Erythroblast (primary cell): ENCODE results near the gene SGSH.
A peak's percentile ranks its signal among the peaks of the same experiment; 100 is the strongest.

Experiments
- DNase-seq, 2 experiments: peaks; one replicate each; lab custom pipeline; 2025; lab: John Stamatoyannopoulos, UW
- GATA1 ChIP-seq: IDR thresholded peaks from 2 replicates; pipeline ENCODE4 v1.6.1; 2011; ENCODE audit warnings: low read depth, mild to moderate bottlenecking, control low read depth, low read length, moderate library complexity
- POLR2A ChIP-seq: IDR thresholded peaks from 2 replicates; pipeline ENCODE4 v1.6.1; 2011; ENCODE audit warnings: mild to moderate bottlenecking, low read length

SGSH gene

DNA sequence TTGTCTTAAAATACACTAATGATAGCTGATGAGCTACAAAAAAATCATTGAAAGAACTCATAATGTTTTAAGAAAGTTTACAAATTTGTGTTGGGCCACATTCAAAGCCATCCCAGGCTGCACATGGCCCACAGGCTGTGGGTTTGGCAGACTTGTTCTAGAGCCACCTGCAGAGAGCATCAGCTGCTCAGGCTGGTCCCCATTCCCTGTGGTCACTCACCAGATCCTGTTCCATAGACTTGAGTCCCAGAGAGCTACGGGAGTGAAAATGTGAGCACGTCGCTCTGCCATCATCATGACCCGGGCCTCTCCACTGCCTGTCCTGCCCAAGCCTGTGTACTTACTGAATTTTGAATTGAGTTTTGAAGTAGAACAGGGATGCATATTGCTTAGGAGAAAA is 7.0 kb upstream of the SGSH start:
- no peak for TF ChIP-seq POLR2A
- no peak for TF ChIP-seq GATA1
- DNase-seq = no peak

DNA sequence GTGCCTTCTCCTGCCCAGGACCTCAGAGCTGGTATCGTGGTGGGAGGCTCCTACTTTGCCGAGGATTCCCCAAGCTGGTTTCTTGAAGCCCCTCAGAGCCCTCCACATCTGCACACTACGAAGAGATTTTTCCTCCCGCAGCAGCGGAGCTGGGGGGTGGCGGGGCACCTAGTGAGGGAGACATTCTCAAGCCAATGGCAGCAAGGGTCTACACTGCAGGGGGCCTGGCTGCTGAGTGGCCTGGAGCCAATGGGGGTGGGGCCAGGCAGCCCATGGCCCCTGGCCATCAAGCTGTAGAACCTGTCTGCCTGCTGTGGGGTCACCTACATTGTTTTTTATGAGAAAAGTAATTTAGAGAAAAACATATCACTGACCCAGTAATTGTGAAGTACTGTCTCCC is 5.1 kb upstream of the SGSH start:
- no peak for DNase-seq
- no peak for TF ChIP-seq GATA1

DNA sequence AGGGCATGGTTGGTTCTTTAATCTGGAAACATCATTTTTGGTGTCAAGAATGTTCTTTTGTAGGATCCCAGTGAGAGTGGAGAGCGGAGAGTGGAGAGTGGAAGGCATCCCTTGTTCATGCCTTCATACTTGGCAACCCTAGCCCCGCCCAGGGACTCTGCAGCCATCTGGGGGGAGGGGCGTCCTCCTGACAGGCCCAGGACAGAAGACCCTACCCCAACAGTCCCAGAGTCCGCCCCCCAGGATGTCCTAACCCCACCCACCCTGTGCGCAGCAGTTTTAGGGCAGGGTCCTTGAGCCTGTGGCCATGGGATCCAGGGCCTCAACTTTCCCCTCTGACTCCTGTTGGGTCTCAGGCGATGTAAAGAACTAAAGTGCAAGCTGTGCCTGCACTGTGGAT is 4.5 kb upstream of the SGSH start:
- no peak for DNase-seq
- no peak for TF ChIP-seq POLR2A
- no peak for TF ChIP-seq GATA1

DNA sequence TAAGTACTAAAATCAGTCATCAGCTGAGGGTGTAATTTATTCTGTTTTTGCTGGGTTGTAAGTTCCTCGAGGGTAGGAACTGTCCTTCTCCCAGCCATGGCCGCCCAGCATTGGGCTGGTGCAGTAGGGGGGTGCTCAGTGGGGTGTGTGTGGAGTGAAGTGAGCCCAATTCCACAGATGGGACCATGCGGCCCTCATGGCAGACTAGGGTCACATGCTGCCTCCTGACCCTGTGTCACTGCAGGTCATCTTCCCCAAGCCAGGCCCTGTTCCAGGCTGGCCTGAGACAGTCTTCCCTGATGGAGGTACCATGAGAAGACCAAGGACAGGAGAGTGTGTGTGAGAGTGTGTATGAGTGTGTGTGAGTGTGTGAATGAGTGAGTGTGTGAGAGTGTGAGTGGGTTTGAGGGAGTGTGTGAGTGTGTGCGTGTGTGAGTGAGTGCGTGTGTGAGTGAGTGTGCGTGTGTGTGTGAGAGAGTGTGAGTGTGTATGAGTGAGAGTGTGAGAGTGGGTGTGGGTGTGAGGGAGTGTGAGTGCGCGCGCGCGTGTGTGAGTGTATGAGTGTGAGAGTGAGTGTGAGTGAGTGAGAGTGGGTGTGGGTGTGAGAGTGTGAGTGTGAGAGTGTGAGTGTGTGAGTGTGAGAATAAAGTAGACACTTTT is 3.8 kb upstream of the SGSH start:
- DNase-seq = no peak
- no peak for TF ChIP-seq GATA1

DNA sequence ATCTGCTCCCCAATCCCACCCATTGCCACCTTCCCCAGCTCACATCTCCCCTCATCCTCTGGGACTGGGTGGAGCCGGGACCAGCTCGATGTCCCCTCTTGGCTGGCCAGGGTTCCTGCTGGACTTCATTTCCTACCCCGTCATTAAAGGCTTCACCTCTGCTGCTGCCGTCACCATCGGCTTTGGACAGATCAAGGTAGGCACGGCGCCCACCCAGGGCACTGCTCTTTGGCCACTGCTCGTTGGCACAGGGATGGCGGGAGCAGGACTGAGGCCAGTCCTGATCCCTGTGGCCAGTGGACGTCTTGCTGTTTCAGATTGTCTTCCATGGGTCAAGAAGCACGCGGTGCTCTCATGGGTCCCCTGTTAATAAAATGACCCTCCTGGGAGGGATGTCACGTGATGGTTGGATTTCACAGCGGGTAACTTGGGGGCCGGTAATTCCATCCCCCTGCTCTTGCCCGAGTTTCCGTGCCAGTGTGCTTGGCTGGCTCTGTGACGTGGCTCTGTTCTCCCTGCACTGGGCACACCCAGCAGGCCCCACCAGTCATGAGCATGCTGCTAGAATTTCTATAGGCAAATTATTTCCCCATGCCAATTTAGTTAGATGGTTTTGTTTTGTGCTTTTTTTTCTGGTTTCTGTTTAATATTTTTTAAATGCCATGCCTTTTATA is 3.1 kb upstream of the SGSH start:
- no peak for TF ChIP-seq POLR2A
- no peak for TF ChIP-seq GATA1
- DNase-seq = no peak

DNA sequence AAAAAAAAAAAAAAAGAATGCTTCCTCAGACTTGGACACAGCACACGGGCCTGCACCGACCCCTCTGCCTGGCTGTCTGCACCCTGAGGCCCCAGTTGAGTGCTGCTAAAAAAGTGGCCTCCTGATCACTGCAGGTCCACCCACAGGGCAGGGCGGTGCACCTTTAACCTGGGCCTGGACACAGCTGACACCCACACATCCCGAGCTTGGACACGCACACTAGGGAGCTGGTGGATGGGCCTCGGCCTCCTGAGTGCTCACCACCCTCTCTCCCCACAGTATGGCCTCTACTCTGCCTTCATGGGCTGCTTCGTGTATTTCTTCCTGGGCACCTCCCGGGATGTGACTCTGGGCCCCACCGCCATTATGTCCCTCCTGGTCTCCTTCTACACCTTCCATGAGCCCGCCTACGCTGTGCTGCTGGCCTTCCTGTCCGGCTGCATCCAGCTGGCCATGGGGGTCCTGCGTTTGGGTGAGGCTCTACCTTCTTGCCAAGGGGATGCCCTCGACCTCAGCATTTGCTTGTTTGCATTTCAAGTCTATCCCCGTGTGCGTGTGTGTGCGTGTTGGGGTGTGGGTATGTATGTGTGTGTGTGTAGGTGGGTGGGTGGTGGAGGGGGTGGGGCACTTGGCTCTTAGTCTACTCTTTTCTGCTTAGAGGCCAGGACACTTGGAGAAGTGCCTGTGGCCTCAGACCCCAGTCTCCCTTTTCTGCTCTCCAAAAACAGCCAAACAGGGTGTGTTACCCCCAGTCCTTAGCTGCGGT is 2.4 kb upstream of the SGSH start:
- no peak for DNase-seq
- TF ChIP-seq POLR2A (no peak), GATA1 (no peak)

DNA sequence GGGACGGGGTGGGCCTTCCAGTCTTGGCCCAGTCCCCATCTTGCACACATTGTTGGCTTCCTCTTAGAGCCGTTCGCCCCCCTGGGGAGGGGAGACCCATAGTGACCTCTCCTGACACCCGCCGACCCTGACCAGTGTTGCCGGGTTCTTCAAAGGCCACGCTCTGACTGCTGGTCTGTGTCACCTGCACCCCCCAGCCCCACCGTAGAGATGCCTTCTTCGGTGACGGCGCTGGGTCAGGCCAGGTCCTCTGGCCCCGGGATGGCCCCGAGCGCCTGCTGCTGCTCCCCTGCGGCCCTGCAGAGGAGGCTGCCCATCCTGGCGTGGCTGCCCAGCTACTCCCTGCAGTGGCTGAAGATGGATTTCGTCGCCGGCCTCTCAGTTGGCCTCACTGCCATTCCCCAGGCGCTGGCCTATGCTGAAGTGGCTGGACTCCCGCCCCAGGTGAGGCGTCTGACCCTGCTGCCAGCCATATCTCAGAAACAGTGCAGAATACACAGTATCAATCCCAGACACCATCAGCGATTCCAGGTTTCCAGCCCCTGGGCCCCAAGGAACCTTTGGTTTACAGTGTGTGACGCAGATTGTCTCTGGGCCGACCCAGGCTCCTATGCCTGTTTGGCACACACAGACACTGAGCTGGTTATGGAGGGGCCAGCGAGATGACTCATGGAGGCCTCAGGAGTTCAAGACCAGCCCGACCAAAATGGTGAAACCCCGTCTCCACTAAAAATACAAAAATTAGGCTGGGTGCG is 1.4 kb upstream of the SGSH start:
- TF ChIP-seq POLR2A (no peak), GATA1 (no peak)
- DNase-seq = no peak

DNA sequence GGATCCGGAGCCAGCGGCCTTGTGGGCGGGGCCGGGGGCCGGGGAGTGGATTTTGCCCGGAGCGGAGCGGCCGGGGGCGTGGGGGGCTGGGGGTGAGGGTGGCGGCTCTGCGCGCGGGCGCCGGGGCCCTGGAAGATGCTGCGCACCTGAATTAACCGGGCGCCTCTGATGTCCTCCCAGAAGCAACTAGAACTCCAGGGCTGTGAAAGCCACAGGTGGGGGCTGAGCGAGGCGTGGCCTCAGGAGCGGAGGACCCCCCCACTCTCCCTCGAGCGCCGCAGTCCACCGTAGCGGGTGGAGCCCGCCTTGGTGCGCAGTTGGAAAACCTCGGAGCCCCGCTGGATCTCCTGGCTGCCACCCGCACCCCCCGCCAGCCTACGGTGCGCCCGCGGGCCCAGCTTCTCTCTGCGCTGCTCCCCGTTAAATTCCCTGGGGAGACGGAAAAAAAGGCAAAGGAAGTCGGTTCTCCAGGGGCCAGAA is 643 bp upstream of the SGSH start:
- DNase-seq = no peak
- no peak for TF ChIP-seq GATA1
- TF ChIP-seq POLR2A = no peak

DNA sequence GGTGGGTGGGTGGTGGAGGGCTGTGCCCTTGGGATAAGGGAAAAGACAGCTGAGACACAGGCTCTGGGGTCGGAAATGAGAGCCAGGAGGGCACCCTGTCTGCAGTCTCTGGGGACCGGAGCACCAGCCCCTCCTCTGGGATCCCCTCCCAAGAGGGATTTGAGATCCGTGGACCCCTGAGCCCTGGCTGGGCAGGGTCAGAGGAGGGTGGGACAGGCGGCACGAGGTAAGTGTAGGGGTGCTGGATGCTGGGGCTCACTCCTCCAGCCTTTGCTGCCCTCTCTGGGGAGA is 425 bp downstream of the SGSH start:
- TF ChIP-seq GATA1 (no peak), POLR2A (no peak)
- no peak for DNase-seq

DNA sequence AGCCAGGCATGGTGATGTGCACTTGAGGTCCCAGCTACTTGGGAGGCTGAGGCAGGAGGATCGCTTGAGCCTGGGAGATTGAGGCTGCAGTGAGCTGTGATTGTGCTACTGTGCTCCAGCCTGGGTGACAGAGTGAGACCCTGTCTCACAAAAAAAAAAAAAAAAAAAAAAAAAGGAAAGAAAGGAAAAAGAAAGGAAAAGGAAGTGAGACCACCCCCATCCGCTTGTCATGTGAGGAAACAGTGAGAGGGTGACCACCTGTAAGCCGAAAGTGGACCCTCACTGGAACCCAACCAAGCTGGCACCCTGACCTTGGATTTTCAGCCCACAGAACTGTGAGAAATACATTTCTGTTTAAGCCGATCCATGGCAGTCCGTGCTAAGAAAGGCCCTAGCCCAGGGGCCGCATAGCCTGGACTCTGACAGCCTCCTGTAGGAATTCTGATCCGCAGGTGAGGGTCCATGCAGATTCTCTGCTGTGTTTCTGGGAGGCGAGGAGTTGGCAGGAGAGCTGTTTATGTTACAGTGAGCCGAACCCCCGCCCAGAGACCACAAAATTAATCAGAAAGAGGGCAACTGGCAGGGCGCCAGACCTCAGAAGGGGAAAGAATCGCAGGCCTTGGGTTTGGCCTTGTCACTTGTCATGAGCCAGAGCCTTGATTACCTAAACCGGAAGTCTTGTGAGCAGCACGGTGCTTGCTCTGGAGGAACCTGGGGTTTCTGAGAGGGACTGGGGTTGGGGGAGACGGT is 945 bp downstream of the SGSH start:
- TF ChIP-seq POLR2A (no peak), GATA1 (no peak)
- peak; percentile 62 to 67 for DNase-seq

DNA sequence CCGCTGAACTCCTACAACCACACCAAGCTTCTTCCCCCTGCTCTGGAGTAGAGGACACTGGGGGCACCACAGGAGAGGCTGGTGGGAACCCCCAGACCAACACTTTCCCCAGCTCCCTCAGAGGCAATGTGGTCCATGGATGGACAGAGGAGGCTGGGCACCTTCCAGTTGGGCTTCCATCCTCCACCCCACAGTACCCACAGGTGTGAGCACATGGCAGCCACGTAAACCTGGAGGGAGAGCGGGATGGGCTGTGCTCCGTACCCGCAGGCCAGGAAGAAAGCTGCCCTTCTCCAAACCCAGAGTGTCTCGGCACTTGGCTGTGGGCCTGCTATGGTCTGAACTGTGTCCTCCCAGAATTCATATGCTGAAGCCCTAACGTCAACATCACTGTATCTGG is 1.7 kb downstream of the SGSH start:
- no peak for DNase-seq
- TF ChIP-seq GATA1 = no peak
- TF ChIP-seq POLR2A = no peak

DNA sequence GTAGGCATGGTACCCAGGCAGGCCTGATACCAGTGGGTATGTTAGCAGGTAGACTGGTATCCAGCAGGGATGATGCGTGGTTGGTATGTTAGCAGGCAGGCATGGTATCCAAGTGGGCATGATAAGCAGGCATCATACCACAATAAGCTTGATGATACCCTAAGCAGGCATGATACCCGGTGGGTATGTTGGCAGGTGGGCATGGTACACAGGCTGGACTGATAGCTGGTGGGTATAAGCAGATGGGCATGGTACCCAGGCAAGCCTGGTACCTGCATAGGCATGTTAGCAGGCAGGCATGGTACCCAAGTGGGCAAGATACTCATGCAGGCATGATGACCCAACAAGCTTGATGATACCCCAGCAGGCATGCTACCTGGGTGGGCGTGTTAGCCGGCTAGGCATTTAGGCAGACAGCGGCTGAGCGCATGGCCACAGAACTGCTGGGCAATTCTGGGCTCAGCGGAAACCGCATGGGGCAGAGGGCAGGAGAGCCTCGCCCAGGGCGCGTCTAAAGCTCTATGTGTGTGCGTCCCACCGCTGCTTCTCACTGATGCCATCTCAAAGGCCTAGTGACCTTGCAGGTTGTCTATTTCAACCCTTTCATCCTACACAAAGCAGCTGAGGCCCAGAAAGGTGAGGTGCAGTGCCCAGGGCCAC is 2.3 kb downstream of the SGSH start:
- no peak for DNase-seq
- TF ChIP-seq GATA1 (no peak), POLR2A (no peak)
